Heart left ventricle (tissue), 16 donors: ENCODE measurements around the gene DCDC1. TPM values are rescaled to one million over a fixed set of nuclear protein-coding genes. Genes with fewer than 3 reads are reported as not detected.
A peak's percentile ranks its signal among the peaks of the same experiment; 100 is the strongest.

ENCODE experiments used
- ATAC-seq, 4 donors: fragments of 200-7000 bp; cut with Tn5 transposase; one replicate each; pipeline ENCODE4 v1.9.1; 2020 to 2022; ENCODE audit warnings: moderate library complexity in 4 of 4, mild to moderate bottlenecking in 3 of 4, moderate number of reproducible peaks in 1 of 4
- DNase-seq, 5 donors: peaks; one replicate each; pipeline ENCODE4 v3.0.0-alpha.2; 2020
- H3K27ac ChIP-seq, 12 donors: fragments of 200-600 bp; sonication (generic) in 4 of 12; one replicate each; pipeline versions ENCODE4 v1.5.0 to v1.8.0; 2016 to 2022; ENCODE audit warnings: mild to moderate bottlenecking in 2 of 12
- H3K27me3 ChIP-seq, 9 donors: fragments of 200-600 bp; sonication (generic) in 2 of 9; one replicate each; pipeline versions ENCODE4 v1.5.1 to v1.8.0; 2016 to 2022; ENCODE audit warnings: mild to moderate bottlenecking in 3 of 9
- H3K36me3 ChIP-seq, 9 donors: fragments of 200-600 bp; sonication (generic) in 2 of 9; one replicate each; pipeline versions ENCODE4 v1.5.0 to v1.8.0; 2018 to 2022; ENCODE audit warnings: mild to moderate bottlenecking in 2 of 9
- H3K4me1 ChIP-seq, 12 donors: fragments of 200-600 bp; sonication (generic) in 4 of 12; one replicate each; pipeline versions ENCODE4 v1.5.0 to v1.8.0; 2016 to 2022; ENCODE audit warnings: mild to moderate bottlenecking in 3 of 12
- H3K4me3 ChIP-seq, 12 donors: fragments of 200-600 bp; sonication (generic) in 4 of 12; one replicate each; pipeline versions ENCODE4 v1.5.0 to v1.8.0; 2017 to 2022; ENCODE audit warnings: mild to moderate bottlenecking in 9 of 12, moderate library complexity in 4 of 12
- H3K9me3 ChIP-seq, 12 donors: fragments of 200-600 bp; sonication (generic) in 4 of 12; one replicate each; pipeline versions ENCODE4 v1.5.0 to v1.8.0; 2016 to 2022; ENCODE audit warnings: mild to moderate bottlenecking in 1 of 12
- POLR2A ChIP-seq, 2 donors: fragments of 450-650 bp; IDR thresholded peaks; one replicate each; pipeline ENCODE4 v1.6.1; 2017; ENCODE audit warnings: antibody characterized with exemption in 2 of 2, mild to moderate bottlenecking in 2 of 2, moderate library complexity in 2 of 2
- WGBS, 4 donors: extraction: QIAGEN DNeasy Blood & Tissue Kit in 2 of 4; methylation state at CpG; one replicate each; pipeline versions ENCODE4 v1.1.5 to v1.1.7; 2013 to 2018; 5-methylcytosine and 5-hydroxymethylcytosine counted together
- intact Hi-C, 10 donors: fragments of 100-400 bp; cut with DNase I; formaldehyde crosslinking; loops; one replicate each; pipeline versions ENCODE4 v1.11.1 to v1.14.2; 2022
- polyA plus RNA-seq, 2 donors: library from polyadenylated mRNA; stranded (reverse); fragments of 200-250 nt; gene quantifications; one replicate each; pipeline ENCODE4 v1.2.3, GENCODE V29; 2013
- total RNA-seq, 9 donors: library from RNA; depleted of rRNA in 2 of 9; stranded (reverse); fragments of >200 nt in 2 of 9; fragmentation: NEBNext Ultra II Directional in 3 of 9; extraction: Animal tissue kit (Norgen Biotek cat#: 25700) in 3 of 9; gene quantifications; one replicate each; pipeline versions ENCODE4 v1.1.0 to v1.2.4, GENCODE V29; 2016 to 2023
- TF ChIP-seq, protein P1 (sequence below), 12 donors: fragments of 200-600 bp; sonication (generic) in 4 of 12; IDR thresholded peaks; one replicate each; pipeline versions ENCODE4 v1.5.0 to v1.8.0; 2018 to 2022; ENCODE audit warnings: antibody characterized with exemption in 12 of 12, mild to moderate bottlenecking in 5 of 12
- donor health status: ischemic (EF 13 %, LVEDD 7.1; RV severe dilation, severe dysfunction).
- donor health status: healthy with polysubstance abuse.
- donor health status: DM: no; HTN: yes; CAD: no.
- donor health status: DM: no; HTN: no; CAD: no.
- donor health status: ischemic (EF 25% LVEDD 6.9; RV normal size, moderate dysfunction).
- donor health status: ischemic (EF 25% LVEDD 5.7; RV mildly dilated, moderate dysfunction).
- donor health status: healthy.
- donor health status: DM: yes; HTN: yes; CAD: no.
- donor health status: ischemic (EF 35%, LVEDD 5.7; RV mildly dilated, moderate dysfunction).
- donor health status: nonischemic (EF 11% LVEDD 7.7; RV severe dilation, severe dysfunction).
- donor health status: DM: yes; HTN: yes; CAD: no.
- donor health status: PGD.
- donor health status: ischemic (EF 29% LVEDD 5.4; RV normal size, mild dysfunction).
- donor health status: nonischemic (EF 23%, LVEDD 6.1; RV moderate dilation, normal function).

Gene DCDC1
- total and polyA plus RNA-seq, 11 donors, result 0.07 to 1.0 (median 0.12) TPM; not detected in 7

GRCh38 chr11:30984442-30984816 lies 385.1 kb downstream of the DCDC1 start:
- Histone ChIP-seq H3K27ac (peak overlapping the region in 4 of 12 donors; percentile 45 to 64 (median 54)), H3K27me3 (no peaks in the 10 kb centered on the region), H3K4me1 (no peaks in the 10 kb centered on the region), H3K9me3 (no peaks in the 10 kb centered on the region), H3K36me3 (no peaks in the 10 kb centered on the region), H3K4me3 (no peak overlapping the region)
- WGBS, 4 donors, result 44 to 58% (median 53%) methylated on average over 4 of the region's 4 CpGs
- intact Hi-C loops, result no loop called here
- DNase-seq (peak in 4 of 5 donors; percentile 18 to 44 (median 26)), ATAC-seq (peak; percentile 37 to 79 (median 62))
- TF ChIP-seq, protein P1, sequence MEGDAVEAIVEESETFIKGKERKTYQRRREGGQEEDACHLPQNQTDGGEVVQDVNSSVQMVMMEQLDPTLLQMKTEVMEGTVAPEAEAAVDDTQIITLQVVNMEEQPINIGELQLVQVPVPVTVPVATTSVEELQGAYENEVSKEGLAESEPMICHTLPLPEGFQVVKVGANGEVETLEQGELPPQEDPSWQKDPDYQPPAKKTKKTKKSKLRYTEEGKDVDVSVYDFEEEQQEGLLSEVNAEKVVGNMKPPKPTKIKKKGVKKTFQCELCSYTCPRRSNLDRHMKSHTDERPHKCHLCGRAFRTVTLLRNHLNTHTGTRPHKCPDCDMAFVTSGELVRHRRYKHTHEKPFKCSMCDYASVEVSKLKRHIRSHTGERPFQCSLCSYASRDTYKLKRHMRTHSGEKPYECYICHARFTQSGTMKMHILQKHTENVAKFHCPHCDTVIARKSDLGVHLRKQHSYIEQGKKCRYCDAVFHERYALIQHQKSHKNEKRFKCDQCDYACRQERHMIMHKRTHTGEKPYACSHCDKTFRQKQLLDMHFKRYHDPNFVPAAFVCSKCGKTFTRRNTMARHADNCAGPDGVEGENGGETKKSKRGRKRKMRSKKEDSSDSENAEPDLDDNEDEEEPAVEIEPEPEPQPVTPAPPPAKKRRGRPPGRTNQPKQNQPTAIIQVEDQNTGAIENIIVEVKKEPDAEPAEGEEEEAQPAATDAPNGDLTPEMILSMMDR (IDR thresholded peaks at IDR 0.05), result no peak
- no peak for TF ChIP-seq POLR2A (IDR thresholded peaks at IDR 0.05)

GRCh38 chr11:30983776-30984441 lies 385.6 kb downstream of the DCDC1 start:
- Histone ChIP-seq H3K36me3 (no peaks in the 10 kb centered on the region), H3K27me3 (no peaks in the 10 kb centered on the region), H3K9me3 (no peaks in the 10 kb centered on the region), H3K27ac (peak overlapping the region in 3 of 12 donors; percentile 43 to 57 (median 52)), H3K4me3 (no peak overlapping the region), H3K4me1 (no peaks in the 10 kb centered on the region)
- no peak for DNase-seq
- WGBS, 4 donors, result 63 to 70% (median 66%) methylated on average over 6 of the region's 6 CpGs
- intact Hi-C loops, result no loop called here
- TF ChIP-seq POLR2A (IDR thresholded peaks at IDR 0.05), result no peak
- TF ChIP-seq, protein P1 (IDR thresholded peaks at IDR 0.05), result no peak
- no peak for ATAC-seq

DNA sequence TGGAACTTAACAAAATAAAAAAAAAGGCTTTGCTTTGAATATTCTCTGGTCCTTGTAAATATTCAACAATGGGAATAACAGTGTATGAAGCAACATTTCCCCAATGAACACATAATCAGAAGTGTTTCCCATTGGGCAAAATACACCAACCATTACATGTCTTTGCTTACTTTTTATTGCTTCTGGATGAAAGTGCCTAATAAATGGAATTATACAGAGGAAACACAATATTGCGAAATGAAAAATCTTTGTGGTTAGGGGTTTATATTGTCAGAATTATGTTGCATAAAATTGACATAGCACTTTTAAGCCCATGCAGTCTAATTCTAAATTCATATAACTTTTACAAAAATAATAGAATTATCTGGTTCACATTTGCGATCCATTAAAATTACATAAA lies 386.4 kb downstream of the DCDC1 start:
- no peaks in the 10 kb centered on the region for H3K4me1 ChIP-seq
- no peaks in the 10 kb centered on the region for H3K27me3 ChIP-seq
- TF ChIP-seq POLR2A (IDR thresholded peaks at IDR 0.05), result no peak
- TF ChIP-seq, protein P1 (IDR thresholded peaks at IDR 0.05), result no peak
- no peak overlapping the region for H3K27ac ChIP-seq
- no peak for DNase-seq
- intact Hi-C loops, result no loop called here
- H3K36me3 ChIP-seq, result no peaks in the 10 kb centered on the region
- H3K4me3 ChIP-seq, result no peak overlapping the region
- ATAC-seq, result no peak
- WGBS, 4 donors, result 94 to 97% (median 95%) methylated on average over 2 of the region's 2 CpGs
- no peaks in the 10 kb centered on the region for H3K9me3 ChIP-seq

DNA sequence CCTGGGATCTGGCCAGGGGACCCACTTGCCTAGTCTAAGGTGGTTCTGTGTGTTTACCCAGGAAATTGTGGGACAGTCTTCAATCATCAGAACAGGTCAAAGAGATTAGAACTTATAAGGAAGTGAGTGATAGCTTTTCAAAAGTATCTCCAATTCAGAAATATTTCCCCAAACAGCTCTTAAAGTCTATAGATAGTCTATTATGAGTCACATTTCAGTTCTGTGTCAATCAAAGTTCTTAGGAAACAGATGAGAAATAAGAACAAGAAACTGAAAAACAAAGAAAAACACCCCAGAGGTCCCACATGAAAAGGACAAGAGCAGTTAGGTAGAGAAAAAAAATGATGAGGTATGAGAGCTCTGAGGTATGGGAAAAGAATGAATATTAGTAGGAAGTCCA lies 402.0 kb downstream of the DCDC1 start:
- H3K36me3 ChIP-seq, result no peaks in the 10 kb centered on the region
- no peaks in the 10 kb centered on the region for H3K27me3 ChIP-seq
- H3K27ac ChIP-seq, result no peak overlapping the region
- no peak for TF ChIP-seq POLR2A (IDR thresholded peaks at IDR 0.05)
- TF ChIP-seq, protein P1 (IDR thresholded peaks at IDR 0.05), result no peak
- DNase-seq, result no peak
- peaks cover 0 to 13% (median 0%) of the 10 kb centered on the region in 12 donors for H3K9me3 ChIP-seq
- no peaks in the 10 kb centered on the region for H3K4me1 ChIP-seq
- intact Hi-C loops, result loop anchor here in 4 of 10 donors (10.0 kb wide), 1 partner anchor 77 kb away; no protein-coding TSS in a partner anchor
- no peak for ATAC-seq
- no peak overlapping the region for H3K4me3 ChIP-seq
